HEK293 (cell line): Measurements from ENCODE around the gene CSHL1.

Experiments used
- CTCF ChIA-PET: fragments of 350-600 bp; formaldehyde crosslinking; extraction: SDS; loops from one replicate; lab custom pipeline; 2021; ENCODE audit warnings: antibody characterized with exemption; lab: Yijun Ruan, JAX
- POLR2A ChIA-PET: fragments of 300-600 bp; formaldehyde crosslinking; extraction: SDS; loops from one replicate; lab custom pipeline; 2020; ENCODE audit warnings: antibody characterized with exemption, inconsistent platforms; lab: Yijun Ruan, JAX
- H3K27ac ChIP-seq: fragments of 200-500 bp; sonication (Bioruptor generic); 2 replicates; pipeline ENCODE4 v1.5.1; 2014; ENCODE audit warnings: low read depth, low read length, control low read depth, inconsistent platforms; ENCODE audit errors: extremely low read depth
- H3K36me3 ChIP-seq, 2 experiments: fragments of 200-500 bp in 1 of 2; sonication (Bioruptor generic) in 1 of 2; 1 replicate in 1 of 2; 2 replicates in 1 of 2; pipeline ENCODE4 v1.5.1; 2014 to 2017; ENCODE audit warnings: inconsistent platforms in 2 of 2, low read length in 2 of 2; ENCODE audit not compliant: control insufficient read depth in 2 of 2, insufficient read depth in 1 of 2
- H3K4me1 ChIP-seq: fragments of 200-500 bp; sonication (Bioruptor generic); 2 replicates; pipeline ENCODE4 v1.5.1; 2014; ENCODE audit warnings: mild to moderate bottlenecking, low read length, inconsistent platforms; ENCODE audit not compliant: control insufficient read depth, insufficient read depth
- H3K4me3 ChIP-seq: 2 replicates; pipeline ENCODE4 v1.5.1; 2011; ENCODE audit warnings: low read depth, mild to moderate bottlenecking, control low read depth, low read length, moderate library complexity
- H3K9me3 ChIP-seq: fragments of 200-500 bp; sonication (Bioruptor generic); 2 replicates; pipeline ENCODE4 v1.5.1; 2014; ENCODE audit warnings: low read depth, low read length, inconsistent platforms; ENCODE audit not compliant: control insufficient read depth, insufficient read depth
- ATF2 ChIP-seq: fragments of 450-650 bp; formaldehyde crosslinking; IDR thresholded peaks from 2 replicates; pipeline ENCODE4 v1.5.1; 2016; ENCODE audit warnings: missing biosample characterization, missing genetic modification characterization, low read depth
- BCL11A ChIP-seq: fragments of 450-650 bp; formaldehyde crosslinking; IDR thresholded peaks from 2 replicates; pipeline ENCODE4 v1.5.1; 2016; ENCODE audit warnings: low read depth, missing biosample characterization, missing genetic modification characterization
- BCL11B ChIP-seq: fragments of 450-650 bp; formaldehyde crosslinking; IDR thresholded peaks from 2 replicates; pipeline ENCODE4 v1.5.1; 2016; ENCODE audit warnings: low read depth, missing biosample characterization, missing genetic modification characterization
- BCL6B ChIP-seq: fragments of 450-650 bp; formaldehyde crosslinking; IDR thresholded peaks from 2 replicates; pipeline ENCODE4 v1.5.1; 2017; ENCODE audit warnings: missing biosample characterization, missing genetic modification characterization
- EGR2 ChIP-seq: fragments of 450-650 bp; formaldehyde crosslinking; IDR thresholded peaks from 2 replicates; pipeline ENCODE4 v1.5.1; 2016; ENCODE audit warnings: low read depth, missing biosample characterization, missing genetic modification characterization
- PRDM2 ChIP-seq: fragments of 450-650 bp; formaldehyde crosslinking; IDR thresholded peaks from 2 replicates; pipeline ENCODE4 v1.5.1; 2016; ENCODE audit warnings: missing biosample characterization, missing genetic modification characterization, borderline replicate concordance
- REST ChIP-seq: fragments of 450-650 bp; formaldehyde crosslinking; IDR thresholded peaks from 2 replicates; pipeline ENCODE4 v1.5.1; 2016; ENCODE audit warnings: missing biosample characterization, missing genetic modification characterization
- SCRT2 ChIP-seq: fragments of 450-650 bp; formaldehyde crosslinking; IDR thresholded peaks from 2 replicates; pipeline ENCODE4 v1.5.1; 2016; ENCODE audit warnings: missing biosample characterization, missing genetic modification characterization
- SETDB1 ChIP-seq: IDR thresholded peaks from one replicate; pipeline ENCODE4 v1.6.1; 2017; ENCODE audit warnings: mild to moderate bottlenecking, low read length, moderate library complexity, mixed read lengths; ENCODE audit not compliant: insufficient read length
- ZFHX2 ChIP-seq: fragments of 450-650 bp; formaldehyde crosslinking; conservative IDR thresholded peaks from 2 replicates; pipeline ENCODE4 v1.5.1; 2016; ENCODE audit warnings: missing biosample characterization, missing genetic modification characterization
- ZNF292 ChIP-seq: fragments of 450-650 bp; formaldehyde crosslinking; IDR thresholded peaks from 2 replicates; pipeline ENCODE4 v1.5.1; 2016; ENCODE audit warnings: low read depth, missing biosample characterization, missing genetic modification characterization, borderline replicate concordance
- ZNF350 ChIP-seq: fragments of 450-650 bp; formaldehyde crosslinking; IDR thresholded peaks from 2 replicates; pipeline ENCODE4 v1.5.0; 2017; ENCODE audit warnings: missing biosample characterization, mild to moderate bottlenecking, missing genetic modification characterization
- ZNF488 ChIP-seq: fragments of 450-650 bp; formaldehyde crosslinking; IDR thresholded peaks from 2 replicates; pipeline ENCODE4 v1.5.1; 2016; ENCODE audit warnings: missing biosample characterization, missing genetic modification characterization
- ZNF530 ChIP-seq: fragments of 450-650 bp; formaldehyde crosslinking; IDR thresholded peaks from 2 replicates; pipeline ENCODE4 v1.5.1; 2016; ENCODE audit warnings: low read depth, missing biosample characterization, missing genetic modification characterization
- ZNF549 ChIP-seq: fragments of 450-650 bp; IDR thresholded peaks from 2 replicates; pipeline ENCODE4 v1.5.1; 2018; ENCODE audit warnings: missing biosample characterization, missing genetic modification characterization, mild to moderate bottlenecking, inconsistent platforms, moderate library complexity
- ZNF610 ChIP-seq: fragments of 450-650 bp; formaldehyde crosslinking; IDR thresholded peaks from 2 replicates; pipeline ENCODE4 v1.5.1; 2016; ENCODE audit warnings: missing biosample characterization, missing genetic modification characterization, borderline replicate concordance
- ZNF645 ChIP-seq: fragments of 450-650 bp; formaldehyde crosslinking; IDR thresholded peaks from 2 replicates; pipeline ENCODE4; 2016; ENCODE audit warnings: missing biosample characterization, missing genetic modification characterization
- ZNF658 ChIP-seq: fragments of 450-650 bp; formaldehyde crosslinking; IDR thresholded peaks from 2 replicates; pipeline ENCODE4; 2016; ENCODE audit warnings: missing biosample characterization, missing genetic modification characterization

Gene CSHL1

GRCh38 chr17:63941162-63941561, 30.1 kb upstream of the CSHL1 start (continued):
- TF ChIP-seq PRDM2 (tag by site-specific recombination) (no peak), ZNF658 (tag by site-specific recombination) (no peak), ZNF292 (tag by site-specific recombination) (no peak)
- TF ChIP-seq, all 188 proteins: peak for 0

GRCh38 chr17:63940584-63940983, 29.5 kb upstream of the CSHL1 start:
- no peak overlapping the region for H3K27ac ChIP-seq
- no peaks in the 10 kb centered on the region for H3K9me3 ChIP-seq
- ChIA-PET POLR2A (no interaction called here), CTCF (interaction anchor here (0.6 kb wide), 1 partner anchor 341 kb away, joined by 3 read pairs; no protein-coding TSS in a partner anchor)
- no peak overlapping the region for H3K4me3 ChIP-seq
- no peak for TF ChIP-seq ATF2 (tag by site-specific recombination)
- no peak for TF ChIP-seq BCL11A
- TF ChIP-seq ZNF488 (tag by site-specific recombination), result no peak
- TF ChIP-seq ZNF350 (tag by site-specific recombination), result no peak
- TF ChIP-seq REST (tag by site-specific recombination), result no peak
- no peaks in the 10 kb centered on the region for H3K36me3 ChIP-seq
- H3K4me1 ChIP-seq, result no peaks in the 10 kb centered on the region

GRCh38 chr17:63939884-63940283, 28.8 kb upstream of the CSHL1 start:
- H3K27ac ChIP-seq, result no peak overlapping the region
- no peaks in the 10 kb centered on the region for H3K4me1 ChIP-seq
- POLR2A ChIA-PET, result no interaction called here
- H3K4me3 ChIP-seq, result no peak overlapping the region
- TF ChIP-seq ZNF292 (tag by site-specific recombination), result no peak
- TF ChIP-seq ZFHX2, result no peak
- no peak for TF ChIP-seq ZNF610 (tag by site-specific recombination)
- TF ChIP-seq SETDB1, result no peak
- TF ChIP-seq SCRT2 (tag by site-specific recombination), result no peak
- TF ChIP-seq ZNF645 (tag by site-specific recombination), result no peak
- no peak for TF ChIP-seq ZNF549
- no peak for TF ChIP-seq BCL11B (tag by site-specific recombination)
- TF ChIP-seq BCL6B (tag by site-specific recombination), result no peak
- TF ChIP-seq ZNF530 (tag by site-specific recombination), result no peak
- no peak for TF ChIP-seq EGR2 (tag by site-specific recombination)
- CTCF ChIA-PET, result no interaction called here
- H3K36me3 ChIP-seq, result no peaks in the 10 kb centered on the region
- no peaks in the 10 kb centered on the region for H3K9me3 ChIP-seq
